Astrocyte (in vitro differentiated cells and primary cell): ENCODE measurements around the gene CMIP.

ENCODE experiments used
- CTCF ChIP-seq: IDR thresholded peaks from 2 replicates; pipeline ENCODE4 v1.5.1; 2011; ENCODE audit warnings: low read depth, mild to moderate bottlenecking, inconsistent platforms, low read length, moderate library complexity; ENCODE audit not compliant: insufficient read depth
- EZH2 ChIP-seq: IDR thresholded peaks from 2 replicates; pipeline ENCODE4 v1.6.1; 2012; ENCODE audit warnings: mild to moderate bottlenecking, low read length, inconsistent platforms; ENCODE audit not compliant: insufficient read depth

GRCh38 chr16:81617021-81617346, 172.4 kb downstream of the CMIP start:
- TF ChIP-seq CTCF (no peak), EZH2 (no peak)
